Stimulated activated naive CD4-positive, alpha-beta T cell treated with Interleukin-2 at 50 U/mL for 16 hours (primary cell): ENCODE measurements around the gene MAP3K7CL.

Source experiments
- DNase-seq: peaks from one replicate; lab custom pipeline; 2025; lab: John Stamatoyannopoulos, UW

The MAP3K7CL gene

GRCh38 chr21:29130270-29130969 lies at the start of gene MAP3K7CL:
Gene MAP3K7CL, plus strand, starts transcription at chr21:29130644. Its CDS starts 2,701 bp downstream, at chr21:29133345.
- no peak for DNase-seq

DNA sequence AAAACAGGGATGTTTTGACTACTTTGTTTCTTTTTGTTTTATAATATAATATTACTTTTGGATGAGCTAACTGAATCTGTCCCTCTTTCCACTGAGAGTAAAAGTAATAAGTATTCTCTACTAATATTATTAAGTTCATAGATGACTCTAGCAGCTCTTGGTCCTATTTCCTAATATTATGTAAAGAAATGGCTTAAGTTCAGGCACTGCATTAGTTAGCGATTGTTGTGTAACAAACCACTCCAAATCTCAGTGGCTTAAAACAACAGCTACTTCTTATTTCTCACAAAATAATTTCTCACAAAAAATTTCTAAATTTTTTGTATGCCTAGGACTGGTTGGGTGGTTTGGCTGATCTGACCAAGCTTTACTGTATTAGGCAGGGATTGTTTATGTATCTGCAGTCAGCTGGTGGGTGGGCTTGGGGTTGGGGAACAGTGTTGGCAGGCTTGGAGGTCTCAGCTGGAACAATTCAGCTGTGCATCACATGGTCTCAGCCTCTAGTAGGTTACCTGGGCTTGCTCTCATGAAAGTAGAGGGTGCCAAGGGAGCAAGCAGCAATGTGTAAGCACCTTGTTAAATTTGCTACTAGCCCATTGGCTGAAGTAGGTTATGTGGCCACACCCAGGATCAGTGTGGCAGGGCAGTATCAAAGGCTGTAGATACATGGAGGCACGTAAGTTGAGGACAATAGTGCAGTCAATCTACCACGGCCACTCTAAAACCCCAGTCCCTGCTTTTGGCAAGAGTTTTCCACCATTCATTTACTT lies 48.2 kb upstream of the MAP3K7CL start:
- no peak for DNase-seq

DNA sequence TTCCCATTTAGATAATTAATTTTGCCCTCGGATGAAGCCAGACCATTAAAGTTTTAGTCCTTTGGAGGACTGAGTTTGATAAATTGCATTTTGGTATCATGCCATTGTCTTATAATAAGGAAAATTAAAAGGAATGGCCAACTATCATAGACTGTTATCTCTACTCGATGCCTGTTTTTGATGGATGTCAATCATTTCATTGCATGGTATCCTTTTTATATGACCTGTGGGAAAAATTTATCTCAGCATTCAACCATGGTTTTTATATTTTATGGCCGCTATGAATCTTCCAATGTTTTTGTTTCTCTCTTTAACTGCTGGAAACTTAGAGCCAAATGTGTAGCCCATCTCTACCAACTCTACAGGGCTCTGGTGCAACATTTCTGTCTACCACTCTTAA lies 47.1 kb upstream of the MAP3K7CL start:
- no peak for DNase-seq

DNA sequence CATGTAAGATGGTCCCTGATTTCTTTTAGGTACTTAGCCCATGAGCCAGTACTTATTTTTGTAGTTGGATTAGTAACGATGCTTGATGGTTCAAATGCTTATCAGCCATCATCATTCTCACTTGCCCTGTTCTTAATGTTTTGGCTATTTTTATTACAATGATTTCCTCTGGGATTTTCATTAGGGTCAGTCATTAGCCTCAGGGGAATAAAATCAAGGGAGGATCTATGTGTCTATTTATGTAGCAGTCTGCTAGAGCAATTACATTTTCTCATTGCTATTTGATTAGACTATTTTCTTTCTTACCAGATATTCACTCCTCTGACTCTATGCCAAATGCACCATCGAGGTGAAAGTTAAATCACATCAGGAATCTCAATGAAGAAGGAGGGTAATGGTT lies 46.1 kb upstream of the MAP3K7CL start:
- no peak for DNase-seq

GRCh38 chr21:29085106-29085752 lies 45.2 kb upstream of the MAP3K7CL start:
- no peak for DNase-seq

DNA sequence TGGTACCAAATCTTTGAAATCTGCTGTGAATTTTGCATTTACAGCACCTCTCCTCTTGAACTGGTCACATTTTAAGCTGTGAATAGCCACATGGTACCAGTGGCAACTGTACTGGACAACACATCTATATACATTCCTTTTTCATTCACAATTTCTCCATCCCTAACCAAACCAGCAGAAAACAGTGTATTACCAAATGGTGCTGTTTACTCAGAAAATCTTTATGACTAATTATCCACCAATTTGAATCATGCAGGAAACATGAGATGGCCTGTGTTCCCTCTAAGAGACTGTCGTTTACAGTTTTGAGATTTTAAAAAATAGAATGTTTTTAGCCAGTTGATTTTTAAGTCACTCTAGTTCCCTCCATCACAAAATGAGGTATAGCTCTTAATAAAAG lies 39.4 kb upstream of the MAP3K7CL start:
- DNase-seq, result no peak

GRCh38 chr21:29092102-29092959 lies 38.1 kb upstream of the MAP3K7CL start:
- no peak for DNase-seq

- no peak for DNase-seq
Measured at GRCh38 chr21:29096218-29097015, 34.0 kb upstream of the MAP3K7CL start.

DNA sequence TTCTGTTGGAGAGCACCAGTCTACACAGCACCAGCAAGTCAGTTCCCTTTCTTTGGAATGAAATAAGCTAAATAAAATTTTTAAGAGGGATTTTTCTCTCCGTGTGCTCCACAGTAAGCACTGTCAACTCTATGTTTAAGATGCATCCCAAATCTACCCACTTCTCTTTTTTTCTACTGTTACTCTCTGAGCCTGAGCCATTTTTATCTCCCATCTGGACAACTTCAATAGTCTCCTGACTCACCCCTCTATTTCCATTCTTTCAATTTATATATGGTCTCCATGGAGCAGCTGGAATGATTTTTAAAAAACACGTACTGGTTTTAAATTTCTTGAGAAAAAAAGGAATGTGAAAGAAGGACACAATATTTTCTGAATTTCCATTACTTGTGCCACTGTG lies 32.3 kb upstream of the MAP3K7CL start:
- DNase-seq, result no peak

DNA sequence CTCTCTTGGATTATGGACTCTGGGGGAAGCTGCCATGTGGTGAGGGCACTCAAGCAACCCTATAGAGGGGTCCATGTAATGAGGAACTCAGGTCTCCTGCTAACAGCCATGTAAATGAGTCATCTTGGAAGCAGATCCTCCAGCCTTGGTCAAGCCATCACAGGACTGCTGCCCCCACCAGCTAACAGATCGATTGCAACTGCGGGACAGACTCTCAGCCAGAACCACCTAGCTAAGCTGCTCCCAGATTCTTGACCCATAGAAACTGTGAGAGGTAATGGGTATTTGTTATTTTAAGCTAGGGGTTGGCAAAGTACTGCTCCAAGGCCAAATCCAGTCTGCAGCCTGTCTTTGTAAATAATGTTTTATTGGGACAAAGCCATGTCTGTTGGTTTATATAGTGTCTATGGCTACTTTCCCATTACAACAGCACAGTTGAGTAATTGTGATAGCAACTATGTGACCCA lies 27.6 kb upstream of the MAP3K7CL start:
- no peak for DNase-seq

GRCh38 chr21:29104239-29104708 lies 26.2 kb upstream of the MAP3K7CL start:
- DNase-seq, result no peak

DNA sequence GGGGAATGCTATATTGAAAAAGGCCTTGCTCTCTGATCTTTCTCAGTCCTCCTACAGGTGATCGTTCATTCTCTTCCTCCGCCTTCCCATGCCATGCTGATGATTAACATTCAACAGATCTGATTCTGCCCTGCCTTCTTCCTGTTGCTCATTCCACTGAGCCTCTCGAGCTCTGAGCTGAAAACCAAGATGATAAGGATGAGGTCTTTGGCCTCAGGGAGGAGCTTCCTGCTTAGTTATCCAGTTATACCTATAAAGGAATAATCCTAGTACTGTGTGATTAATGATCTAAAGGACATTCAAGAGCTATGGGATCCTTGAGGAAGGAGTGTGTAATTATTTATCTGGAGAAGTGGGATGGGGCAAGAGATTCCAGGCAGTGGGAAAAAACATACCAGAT lies 25.2 kb upstream of the MAP3K7CL start:
- DNase-seq, result no peak

- no peak for DNase-seq
Measured at GRCh38 chr21:29114765-29115500, 15.5 kb upstream of the MAP3K7CL start.

GRCh38 chr21:29115899-29116298 lies 14.5 kb upstream of the MAP3K7CL start:
- no peak for DNase-seq

DNA sequence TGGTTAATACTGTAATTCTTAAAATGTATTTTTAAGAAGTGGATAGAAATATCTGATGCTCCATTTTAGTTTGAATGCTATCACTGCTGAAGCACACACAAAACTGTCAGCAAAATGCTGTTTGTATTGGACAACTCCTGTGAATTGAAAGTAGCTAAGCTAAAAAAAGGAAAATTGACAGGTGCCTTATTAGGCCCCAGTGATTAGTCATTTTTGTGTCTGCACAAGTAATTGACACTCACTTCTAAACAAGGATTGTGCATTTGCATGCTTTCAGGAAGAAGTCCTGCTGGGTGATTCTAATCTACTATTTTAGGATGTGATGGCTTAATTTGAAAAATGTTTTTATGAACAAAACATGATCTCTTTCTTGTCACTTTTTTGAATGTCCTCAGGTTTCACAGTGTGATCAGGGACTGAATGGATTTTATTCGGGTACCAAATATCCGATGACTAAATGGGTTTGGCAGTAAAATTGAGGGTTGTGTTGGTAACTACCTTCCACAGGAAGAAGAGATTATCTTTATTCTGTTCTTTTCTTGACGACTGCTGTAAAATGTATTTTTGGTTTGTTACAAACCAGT lies 13.0 kb upstream of the MAP3K7CL start:
- no peak for DNase-seq

DNA sequence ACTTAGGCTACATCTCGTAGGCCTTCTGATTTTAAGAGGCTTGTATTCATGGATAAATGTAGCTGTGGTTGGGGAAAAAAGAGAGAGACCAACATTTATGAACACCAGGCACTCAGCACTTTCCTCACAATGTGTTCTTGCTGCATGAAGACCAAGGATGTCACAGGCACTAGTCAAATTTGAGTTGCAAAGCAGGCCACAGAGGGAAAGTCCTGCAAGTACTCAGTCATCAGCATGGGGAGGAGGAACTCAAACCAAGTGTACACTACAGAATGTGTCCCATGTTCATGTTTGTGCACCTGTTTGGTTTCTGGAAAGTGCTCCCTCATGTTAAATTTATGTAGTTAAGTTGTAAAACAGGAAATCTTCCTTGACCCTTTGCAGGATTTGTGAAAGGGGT lies 8.7 kb upstream of the MAP3K7CL start:
- no peak for DNase-seq

GRCh38 chr21:29124645-29125044 lies 5.8 kb upstream of the MAP3K7CL start:
- no peak for DNase-seq

- DNase-seq, result no peak
Measured at GRCh38 chr21:29125191-29125590, 5.3 kb upstream of the MAP3K7CL start.

DNA sequence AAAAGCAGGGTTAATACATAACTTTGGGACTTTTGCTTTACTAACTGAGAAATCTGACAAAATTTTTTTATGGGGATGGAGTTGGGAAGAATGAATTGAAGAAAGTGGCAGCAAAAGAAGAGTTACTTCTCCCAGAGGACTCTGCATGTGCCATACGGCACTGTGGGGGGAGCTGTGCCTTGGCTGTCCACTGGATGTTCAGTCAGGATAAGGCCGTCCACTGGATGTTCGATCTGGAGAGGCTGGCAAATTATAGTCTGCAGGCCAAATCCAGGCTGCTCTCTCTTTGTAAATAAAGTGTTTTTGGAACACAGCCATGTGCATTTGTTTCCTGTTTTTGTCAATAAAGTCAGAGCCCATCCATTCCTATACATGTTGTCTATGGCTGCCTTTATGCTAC lies 4.5 kb upstream of the MAP3K7CL start:
- no peak for DNase-seq

GRCh38 chr21:29133241-29133640 lies 2.8 kb downstream of the MAP3K7CL start:
- no peak for DNase-seq
